GM12891 (cell line): ENCODE measurements around the gene UBE2B.
"Not testable (repeated sequence)": the region's sequence is repeated elsewhere in the genome, so short reads cannot be mapped to it uniquely, and the experiment has no call there.

Source experiments
- POLR2A ChIP-seq: IDR thresholded peaks from 2 replicates; pipeline ENCODE4 v1.6.1; 2011; ENCODE audit warnings: low read depth, low read length, control low read depth
- POLR2AphosphoS5 ChIP-seq: IDR thresholded peaks from 2 replicates; pipeline ENCODE4 v1.6.1; 2011; ENCODE audit warnings: low read depth, low read length, control low read depth

DNA sequence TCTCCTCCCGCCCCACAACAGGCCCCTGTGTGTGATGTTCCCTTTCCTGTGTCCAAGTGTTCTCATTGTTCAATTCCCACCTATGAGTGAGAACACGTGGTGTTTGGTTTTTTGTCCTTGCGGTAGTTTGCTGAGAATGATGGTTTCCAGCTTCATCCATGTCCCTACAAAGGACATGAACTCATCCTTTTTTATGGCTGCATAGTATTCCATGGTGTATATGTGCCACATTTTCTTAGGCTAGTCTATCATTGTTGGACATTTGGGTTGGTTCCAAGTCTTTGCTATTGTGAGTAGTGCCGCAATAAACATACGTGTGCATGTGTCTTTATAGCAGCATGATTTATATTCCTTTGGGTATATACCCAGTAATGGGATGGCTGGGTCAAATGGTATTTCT, 2.3 kb downstream of the UBE2B start:
- TF ChIP-seq POLR2AphosphoS5, POLR2A: not testable (repeated sequence)
